GM19025 (cell line): Measurements from ENCODE around the gene ABI1.

Experiments used
- ATAC-seq: cut with Tn5 transposase; IDR thresholded peaks from one replicate; pipeline ENCODE4 v1.9.1; 2021; ENCODE audit warnings: mild to moderate bottlenecking, low read depth, moderate library complexity; ENCODE audit not compliant: unreplicated experiment

ABI1 gene

GRCh38 chr10:26857553-26857952, 3.2 kb downstream of the ABI1 start:
- ATAC-seq: peak; percentile 2

GRCh38 chr10:26855186-26855585, 5.6 kb downstream of the ABI1 start:
- ATAC-seq: no peak

GRCh38 chr10:26854524-26854923, 6.2 kb downstream of the ABI1 start:
- ATAC-seq: no peak

- ATAC-seq: no peak
Observed at GRCh38 chr10:26844396-26844975, 16.3 kb downstream of the ABI1 start.

DNA sequence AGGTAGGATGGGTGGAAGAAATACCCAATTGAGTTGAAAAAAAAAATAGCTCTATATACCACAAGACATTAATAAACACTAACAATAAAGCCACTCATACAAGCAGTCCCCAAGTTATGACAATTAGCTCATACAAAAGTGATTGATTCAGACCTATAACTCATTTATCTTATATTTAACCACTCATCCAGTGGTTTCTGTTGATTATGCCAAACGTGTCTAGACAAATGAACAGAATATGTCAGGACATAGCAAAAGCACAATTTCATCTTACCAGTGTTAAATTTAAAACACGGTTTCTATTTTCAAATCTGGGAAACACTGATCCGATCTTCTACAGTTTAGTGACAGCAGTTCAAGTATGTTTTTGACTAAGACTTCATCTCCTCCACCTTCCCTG, 17.0 kb downstream of the ABI1 start:
- no peak for ATAC-seq

- ATAC-seq: no peak
Observed at GRCh38 chr10:26841733-26842317, 18.9 kb downstream of the ABI1 start.

GRCh38 chr10:26840938-26841732, 19.6 kb downstream of the ABI1 start:
- ATAC-seq: no peak

DNA sequence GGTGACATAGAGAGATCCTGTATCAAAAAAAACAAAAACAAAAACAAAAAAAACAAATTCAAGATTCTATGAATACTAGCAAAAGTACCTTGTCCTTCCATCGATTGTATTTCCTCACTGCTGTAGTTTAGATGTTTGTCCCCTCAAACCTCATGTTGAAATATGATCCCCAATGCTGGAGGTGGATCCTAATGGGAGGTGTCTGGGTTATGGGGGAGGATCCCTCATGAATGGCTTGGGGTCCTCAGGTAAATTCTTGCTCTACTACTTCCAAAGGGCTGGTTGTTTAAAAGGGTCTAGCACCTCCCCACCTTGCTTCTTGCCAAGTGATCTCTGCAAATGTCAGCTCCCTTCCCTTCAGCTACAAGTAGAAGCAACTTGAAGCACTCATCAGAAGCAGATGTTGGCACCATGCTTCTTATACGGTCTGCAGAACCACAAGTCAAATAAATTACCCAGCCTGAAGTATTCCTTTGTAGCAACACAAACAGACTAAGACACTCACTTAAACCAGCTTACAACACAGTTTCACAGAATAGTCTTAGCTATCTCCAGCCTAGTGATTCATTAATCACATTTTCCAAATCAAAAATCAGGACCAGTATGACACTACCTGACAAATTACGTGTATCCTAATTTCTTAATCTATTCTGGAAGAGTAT, 20.7 kb downstream of the ABI1 start:
- ATAC-seq: no peak

DNA sequence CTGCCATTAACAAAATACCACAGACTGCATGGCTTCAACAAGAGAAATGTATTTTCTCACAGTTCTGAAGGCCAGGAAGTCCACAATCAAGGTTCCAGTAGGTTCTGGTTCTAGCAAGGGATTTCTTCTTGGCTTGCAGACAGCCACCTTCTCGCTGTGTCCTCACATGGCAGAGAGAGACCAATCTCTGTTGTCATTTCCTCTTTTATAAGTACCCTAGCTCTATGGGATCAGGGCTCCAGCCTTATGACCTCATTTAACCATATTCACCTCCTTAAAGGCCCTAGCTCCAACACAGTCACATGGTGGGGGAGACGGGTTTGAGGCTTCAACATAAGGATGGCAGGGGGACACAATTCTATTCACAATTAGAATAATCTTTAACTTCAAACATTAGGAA, 23.6 kb downstream of the ABI1 start:
- ATAC-seq: no peak

- no peak for ATAC-seq
Observed at GRCh38 chr10:26835025-26835424, 25.7 kb downstream of the ABI1 start.

- no peak for ATAC-seq
Observed at GRCh38 chr10:26832960-26833359, 27.8 kb downstream of the ABI1 start.

- ATAC-seq: no peak
Observed at GRCh38 chr10:26831936-26832335, 28.8 kb downstream of the ABI1 start.

DNA sequence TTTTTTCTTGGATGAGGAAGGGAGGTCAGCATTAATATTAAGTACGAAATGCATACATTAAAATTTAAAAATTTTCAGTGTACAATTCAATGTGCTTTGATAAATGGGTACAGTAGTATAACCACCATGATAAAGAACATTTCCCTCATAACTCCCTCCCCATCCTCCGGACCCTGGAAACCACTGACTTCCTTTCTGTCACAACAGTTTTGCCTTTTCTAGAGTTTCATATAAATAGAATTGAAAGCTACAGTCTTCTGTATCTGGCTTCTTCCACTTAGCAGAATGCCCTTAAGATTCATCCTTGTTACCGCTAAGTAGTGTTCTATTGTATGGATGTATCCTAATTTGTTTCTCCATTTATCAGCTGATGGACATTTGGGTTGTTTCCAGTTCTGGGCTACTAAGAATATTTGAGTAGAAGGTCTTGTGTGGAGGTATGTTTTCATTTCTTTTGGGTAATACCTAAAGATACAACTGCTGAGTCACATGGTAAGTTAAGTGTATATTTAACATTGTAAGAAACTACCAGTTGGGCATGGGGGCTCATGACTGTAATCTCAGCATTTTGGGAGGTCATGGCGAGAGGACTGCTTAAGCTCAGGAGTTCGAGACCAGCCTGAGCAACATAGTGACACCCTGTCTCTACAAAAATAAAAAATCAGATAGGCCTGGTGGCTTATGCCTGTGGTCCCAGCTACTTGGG, 30.8 kb downstream of the ABI1 start:
- no peak for ATAC-seq

DNA sequence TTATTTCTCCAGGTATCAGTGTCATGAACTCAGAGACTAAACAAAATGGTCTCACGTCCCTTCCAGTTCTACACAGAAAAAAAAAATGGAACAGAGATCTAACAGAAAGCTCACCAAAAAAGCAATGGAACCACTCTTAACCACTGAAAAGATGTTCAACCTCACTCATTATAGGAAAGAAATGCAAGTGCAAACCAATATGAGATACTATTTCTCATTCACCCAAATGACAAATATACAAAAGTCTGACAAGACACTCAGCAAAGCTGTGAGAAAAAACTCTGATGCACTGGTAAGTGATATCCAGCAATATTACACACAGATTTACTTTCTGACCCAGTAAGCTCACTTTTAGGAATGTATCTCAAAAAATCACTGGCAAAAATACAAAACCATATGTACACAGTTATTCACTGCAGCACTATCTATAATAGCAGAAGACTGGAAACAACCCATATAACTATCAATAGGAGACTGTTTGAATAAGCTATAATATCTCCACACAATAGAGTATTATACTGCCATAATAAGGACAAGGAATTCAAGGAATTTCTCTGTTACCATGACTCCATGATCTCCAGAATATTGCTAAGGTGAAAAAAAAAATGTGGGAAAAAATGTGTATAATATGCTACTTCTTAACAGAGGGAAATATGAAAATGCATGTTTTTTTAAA, 36.6 kb downstream of the ABI1 start:
- ATAC-seq: no peak

GRCh38 chr10:26821699-26822570, 38.8 kb downstream of the ABI1 start:
- ATAC-seq: no peak

GRCh38 chr10:26815500-26815899, 45.3 kb downstream of the ABI1 start:
- no peak for ATAC-seq

DNA sequence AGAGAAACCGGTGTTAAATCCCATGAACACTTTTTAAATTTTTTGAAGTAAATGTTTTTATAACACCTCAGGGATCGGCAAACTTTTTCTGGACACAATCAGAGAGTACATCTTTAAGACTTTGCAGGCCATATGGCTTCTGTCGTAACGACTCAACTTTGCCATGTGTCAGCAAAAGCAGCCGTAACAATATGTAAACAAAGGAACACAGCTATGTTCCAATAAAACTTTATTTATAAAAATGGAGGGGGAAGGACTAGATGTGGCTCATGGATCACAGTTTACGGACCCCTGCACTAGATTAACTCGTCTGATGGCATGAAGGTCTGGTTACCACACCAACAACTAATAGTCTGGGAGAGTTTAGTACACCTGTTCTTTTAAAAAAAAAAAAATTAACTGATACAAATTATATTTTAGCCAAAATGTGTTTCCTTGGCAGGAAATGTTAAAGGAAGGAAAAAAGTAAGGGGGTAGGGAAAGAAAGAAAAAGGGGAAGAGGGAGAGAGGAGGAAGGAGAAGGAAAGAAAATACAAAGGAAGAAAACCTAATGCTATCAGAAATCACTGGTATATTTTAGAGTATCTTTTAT, 50.2 kb downstream of the ABI1 start:
- ATAC-seq: no peak

- ATAC-seq: no peak
Observed at GRCh38 chr10:26809973-26810372, 50.8 kb downstream of the ABI1 start.

DNA sequence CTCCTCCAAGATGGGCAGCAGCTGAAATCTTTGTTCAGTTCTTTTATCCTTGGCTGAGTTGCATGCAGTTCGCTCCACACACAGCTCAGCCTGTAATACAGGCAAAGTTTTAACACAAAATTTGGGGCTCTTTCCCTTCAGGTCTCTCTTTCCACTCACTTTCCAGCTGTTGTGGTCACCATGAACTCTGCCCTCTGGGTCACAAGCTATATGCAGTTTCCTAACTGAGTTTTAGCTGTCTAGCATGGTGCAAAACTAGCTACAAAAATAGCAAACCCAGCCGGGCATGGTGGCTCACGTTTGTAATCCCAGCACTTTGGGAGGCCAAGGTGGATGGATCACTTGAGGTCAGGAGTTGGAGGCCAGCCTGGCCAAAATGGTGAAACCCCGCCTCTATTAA, 53.2 kb downstream of the ABI1 start:
- ATAC-seq: no peak
